Natural killer cell treated with Interleukin-12 subunit alpha and Interleukin-12 subunit beta and Interleukin-15 and Interleukin-18, amount 100 ng/mL, for 72 hours (primary cell): ENCODE data around the gene CLUH. TPM values are rescaled to one million over a fixed set of nuclear protein-coding genes. Genes with fewer than 3 reads are reported as not detected.

Experiments used
- ATAC-seq, 2 donors: fragments of 150-1000 bp; cut with Tn5 transposase in 1 of 2; sonication (Bioruptor Pico), chemical (Tn5 transposase) in 1 of 2; 2 replicates each; pipeline ENCODE4 v1.10.0; 2021
- DNase-seq: peaks from one replicate; pipeline ENCODE4 v3.0.0; 2022; ENCODE audit warnings: low spot score
- H3K27ac Mint-ChIP-seq, 2 donors: 1 replicate in 1 of 2; 2 replicates in 1 of 2; pipeline ENCODE4 v1.8.0; 2022; ENCODE audit warnings: mixed read lengths in 2 of 2, mild to moderate bottlenecking in 1 of 2, moderate library complexity in 1 of 2
- H3K27me3 Mint-ChIP-seq, 2 donors: 1 replicate in 1 of 2; 2 replicates in 1 of 2; pipeline ENCODE4 v1.8.0; 2022; ENCODE audit warnings: mixed read lengths in 2 of 2
- H3K36me3 Mint-ChIP-seq: one replicate; pipeline ENCODE4 v1.8.0; 2022; ENCODE audit warnings: mixed read lengths
- H3K4me1 Mint-ChIP-seq, 2 donors: 1 replicate in 1 of 2; 2 replicates in 1 of 2; pipeline ENCODE4 v1.8.0; 2022; ENCODE audit warnings: low read depth in 2 of 2, mixed read lengths in 2 of 2, mild to moderate bottlenecking in 1 of 2
- H3K4me3 Mint-ChIP-seq: one replicate; pipeline ENCODE4 v1.8.0; 2022; ENCODE audit warnings: mixed read lengths
- H3K9me3 Mint-ChIP-seq: 2 replicates; pipeline ENCODE4 v1.8.0; 2022; ENCODE audit warnings: mixed read lengths
- total RNA-seq, 2 donors: library from RNA; stranded (reverse); gene quantifications; one replicate each; pipeline ENCODE4 v1.2.3, GENCODE V29; 2022

The CLUH gene
- total RNA-seq, 2 donors from 2014 or later = 65.7 to 195 TPM

GRCh38 chr17:2730764-2731353, 19.3 kb upstream of the CLUH start:
- H3K4me1 Mint-ChIP-seq = no peaks in the 10 kb centered on the region
- ATAC-seq = peak in 1 of 2 donors; percentile 17
- no peaks in the 10 kb centered on the region for H3K36me3 Mint-ChIP-seq
- no peak for DNase-seq
- H3K9me3 Mint-ChIP-seq = no peaks in the 10 kb centered on the region
- H3K4me3 Mint-ChIP-seq = no peak overlapping the region
- H3K27me3 Mint-ChIP-seq = peaks cover 1 to 10% of the 10 kb centered on the region in 2 donors
- no peak overlapping the region for H3K27ac Mint-ChIP-seq

GRCh38 chr17:2724784-2725164, 13.2 kb upstream of the CLUH start:
- DNase-seq = no peak
- Mint-ChIP-seq H3K27ac (no peak overlapping the region), H3K36me3 (no peaks in the 10 kb centered on the region), H3K4me1 (peaks cover 0 to 5% of the 10 kb centered on the region in 2 donors), H3K27me3 (peaks cover 10 to 13% of the 10 kb centered on the region in 2 donors), H3K4me3 (no peak overlapping the region), H3K9me3 (no peaks in the 10 kb centered on the region)
- ATAC-seq = peak; percentile 75 to 76

- peaks cover 10 to 13% of the 10 kb centered on the region in 2 donors for H3K27me3 Mint-ChIP-seq
- DNase-seq = no peak
- no peak overlapping the region for H3K27ac Mint-ChIP-seq
- H3K4me3 Mint-ChIP-seq = no peak overlapping the region
- peak; percentile 21 to 65 for ATAC-seq
- H3K9me3 Mint-ChIP-seq = no peaks in the 10 kb centered on the region
- H3K4me1 Mint-ChIP-seq = peaks cover 0 to 5% of the 10 kb centered on the region in 2 donors
- no peaks in the 10 kb centered on the region for H3K36me3 Mint-ChIP-seq
Observed at GRCh38 chr17:2723997-2724783, 12.6 kb upstream of the CLUH start.

GRCh38 chr17:2723505-2723996, 12.0 kb upstream of the CLUH start:
- Mint-ChIP-seq H3K27ac (no peak overlapping the region), H3K4me1 (peaks cover 0 to 5% of the 10 kb centered on the region in 2 donors), H3K36me3 (no peaks in the 10 kb centered on the region), H3K4me3 (no peak overlapping the region), H3K27me3 (peaks cover 10 to 13% of the 10 kb centered on the region in 2 donors), H3K9me3 (no peaks in the 10 kb centered on the region)
- DNase-seq = no peak
- ATAC-seq = no peak

DNA sequence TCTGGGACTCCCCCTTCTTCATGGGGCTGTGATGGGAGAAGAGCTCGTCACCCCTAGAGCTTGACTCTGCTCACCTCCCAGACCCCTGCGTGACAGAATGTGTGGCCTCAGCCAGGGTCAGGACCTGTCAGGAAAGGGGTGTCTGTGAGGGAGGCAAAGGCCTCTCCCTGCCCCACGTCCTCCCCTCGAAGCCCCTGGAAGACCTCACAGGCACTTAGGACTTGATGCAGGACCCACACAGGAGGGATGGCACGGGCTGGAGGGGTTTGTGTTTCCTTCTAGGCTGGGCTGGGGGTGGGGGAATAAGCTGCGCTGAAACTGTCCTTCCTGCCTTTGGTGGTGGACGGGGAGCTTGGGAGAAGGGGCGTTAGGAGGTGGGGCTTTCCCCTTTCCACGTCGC, 11.0 kb upstream of the CLUH start:
- H3K4me3 Mint-ChIP-seq = no peak overlapping the region
- peaks cover 0 to 5% of the 10 kb centered on the region in 2 donors for H3K4me1 Mint-ChIP-seq
- no peak for ATAC-seq
- H3K27ac Mint-ChIP-seq = no peak overlapping the region
- H3K9me3 Mint-ChIP-seq = no peaks in the 10 kb centered on the region
- H3K36me3 Mint-ChIP-seq = no peaks in the 10 kb centered on the region
- peaks cover 10 to 13% of the 10 kb centered on the region in 2 donors for H3K27me3 Mint-ChIP-seq
- DNase-seq = no peak

- H3K27me3 Mint-ChIP-seq = peaks cover 10 to 11% of the 10 kb centered on the region in 2 donors
- no peak overlapping the region for H3K27ac Mint-ChIP-seq
- no peak overlapping the region for H3K4me3 Mint-ChIP-seq
- ATAC-seq (no peak), DNase-seq (no peak)
- peaks cover 0 to 5% of the 10 kb centered on the region in 2 donors for H3K4me1 Mint-ChIP-seq
- no peaks in the 10 kb centered on the region for H3K36me3 Mint-ChIP-seq
- H3K9me3 Mint-ChIP-seq = no peaks in the 10 kb centered on the region
Observed at GRCh38 chr17:2721603-2722002, 10.0 kb upstream of the CLUH start.

DNA sequence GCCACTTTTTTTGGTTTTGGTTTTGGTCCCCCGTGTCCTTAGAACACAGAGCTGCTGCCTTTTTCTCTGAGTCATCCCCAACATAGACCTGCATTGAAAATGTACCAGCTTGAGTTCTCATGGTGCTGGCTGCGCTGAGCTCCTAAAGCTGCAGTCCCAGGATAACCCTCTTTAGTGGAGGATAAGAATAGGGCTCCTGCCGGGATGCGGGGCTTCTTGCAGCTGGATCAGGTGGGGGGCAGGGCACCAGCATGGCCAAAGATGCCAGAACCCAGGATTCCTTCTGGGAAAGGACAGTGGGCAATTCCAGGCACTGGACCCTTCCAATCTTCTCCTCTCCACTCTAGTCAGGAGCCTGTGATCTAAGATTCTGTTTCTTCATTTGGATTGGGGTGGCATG, 8.3 kb upstream of the CLUH start:
- Mint-ChIP-seq H3K27ac (no peak overlapping the region), H3K27me3 (peaks cover 0 to 5% of the 10 kb centered on the region in 2 donors), H3K36me3 (no peaks in the 10 kb centered on the region), H3K4me3 (no peak overlapping the region), H3K9me3 (no peaks in the 10 kb centered on the region), H3K4me1 (no peaks in the 10 kb centered on the region)
- no peak for DNase-seq
- no peak for ATAC-seq

DNA sequence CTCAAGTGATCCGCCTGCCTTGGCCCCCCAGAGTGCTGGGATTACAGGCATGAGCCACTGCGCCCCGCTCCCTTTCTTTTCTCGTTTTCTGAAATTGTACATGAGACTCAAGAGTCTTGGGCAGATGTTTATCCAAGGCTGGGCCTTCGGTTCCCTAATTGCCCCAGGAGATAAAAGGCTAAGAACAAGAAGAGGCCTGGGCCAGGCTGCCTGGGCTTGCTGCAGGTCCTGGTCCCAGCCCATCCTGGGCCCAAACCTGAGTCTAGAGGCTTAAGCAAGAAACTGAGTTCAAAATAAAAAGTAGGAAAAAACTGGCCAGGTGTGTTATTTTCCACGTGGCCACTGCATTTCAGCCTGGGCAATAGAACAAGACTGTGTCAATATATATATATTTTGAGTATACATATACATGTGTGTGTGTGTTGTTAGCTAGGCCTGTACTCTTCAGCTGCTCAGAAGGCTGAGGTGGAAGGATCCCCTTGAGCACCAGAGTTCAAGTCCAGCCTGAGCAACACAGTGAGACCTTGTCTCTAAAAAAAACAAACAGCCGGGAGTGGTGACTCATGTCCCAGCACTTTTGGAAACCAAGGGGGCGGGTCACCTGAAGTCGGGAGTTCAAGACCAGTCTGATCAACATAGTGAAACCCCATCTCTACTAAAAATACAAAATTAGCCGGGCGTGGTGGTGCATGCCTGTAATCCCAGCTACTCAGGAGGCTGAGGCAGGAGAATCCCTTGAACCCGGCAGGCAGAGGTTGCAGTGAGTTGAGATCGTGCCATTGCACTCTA, 6.8 kb upstream of the CLUH start:
- DNase-seq (no peak), ATAC-seq (no peak)
- no peaks in the 10 kb centered on the region for H3K4me1 Mint-ChIP-seq
- H3K36me3 Mint-ChIP-seq = no peaks in the 10 kb centered on the region
- H3K4me3 Mint-ChIP-seq = no peak overlapping the region
- peaks cover 0 to 5% of the 10 kb centered on the region in 2 donors for H3K27me3 Mint-ChIP-seq
- H3K9me3 Mint-ChIP-seq = no peaks in the 10 kb centered on the region
- H3K27ac Mint-ChIP-seq = no peak overlapping the region

- no peak for ATAC-seq
- peaks cover 0 to 1% of the 10 kb centered on the region in 2 donors for H3K27me3 Mint-ChIP-seq
- no peak overlapping the region for H3K4me3 Mint-ChIP-seq
- no peak for DNase-seq
- H3K27ac Mint-ChIP-seq = no peak overlapping the region
- H3K36me3 Mint-ChIP-seq = no peaks in the 10 kb centered on the region
- peaks cover 8 to 9% of the 10 kb centered on the region in 2 donors for H3K4me1 Mint-ChIP-seq
- no peaks in the 10 kb centered on the region for H3K9me3 Mint-ChIP-seq
Observed at GRCh38 chr17:2716649-2717048, 5.1 kb upstream of the CLUH start.

DNA sequence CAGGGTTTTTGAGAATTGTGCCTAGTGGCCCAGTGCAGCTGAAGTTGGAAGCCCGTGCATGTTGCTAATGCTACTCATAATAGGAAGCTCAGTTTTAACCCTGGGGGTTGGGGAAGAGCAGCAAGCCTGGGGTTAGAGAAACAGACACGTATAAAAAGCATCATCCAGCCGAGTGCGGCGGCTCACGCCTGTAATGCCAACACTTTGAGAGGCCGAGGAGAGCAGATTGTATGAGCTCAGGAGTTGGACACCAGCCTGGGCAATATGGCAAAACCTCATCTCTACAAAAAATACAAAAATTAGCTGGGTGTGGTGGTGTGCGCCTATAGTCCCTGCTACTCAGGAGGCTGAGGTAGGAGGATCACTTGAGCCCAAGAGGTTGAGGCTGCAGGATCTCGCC, 2.3 kb upstream of the CLUH start:
- no peaks in the 10 kb centered on the region for H3K36me3 Mint-ChIP-seq
- ATAC-seq (no peak), DNase-seq (no peak)
- H3K4me3 Mint-ChIP-seq = peak overlapping the region; percentile 19
- H3K9me3 Mint-ChIP-seq = no peaks in the 10 kb centered on the region
- peaks cover 21 to 27% of the 10 kb centered on the region in 2 donors for H3K4me1 Mint-ChIP-seq
- no peak overlapping the region for H3K27ac Mint-ChIP-seq
- no peaks in the 10 kb centered on the region for H3K27me3 Mint-ChIP-seq

- H3K27ac Mint-ChIP-seq = peak overlapping the region; percentile 82
- no peak for ATAC-seq
Observed at GRCh38 chr17:2712300-2713043, 908 bp upstream of the CLUH start.

GRCh38 chr17:2710803-2711607, 559 bp downstream of the CLUH start:
- H3K9me3 Mint-ChIP-seq = no peaks in the 10 kb centered on the region
- H3K36me3 Mint-ChIP-seq = no peaks in the 10 kb centered on the region
- DNase-seq (no peak), ATAC-seq (peak in 1 of 2 donors; percentile 32)
- H3K4me1 Mint-ChIP-seq = peaks cover 25 to 30% of the 10 kb centered on the region in 2 donors
- peak overlapping the region; percentile 50 to 74 for H3K27ac Mint-ChIP-seq
- no peaks in the 10 kb centered on the region for H3K27me3 Mint-ChIP-seq
- peak overlapping the region; percentile 91 for H3K4me3 Mint-ChIP-seq

More at GRCh38 chr17:2712300-2713043, 908 bp upstream of the CLUH start:
- no peaks in the 10 kb centered on the region for H3K9me3 Mint-ChIP-seq
- peak overlapping the region; percentile 87 for H3K4me3 Mint-ChIP-seq
- no peaks in the 10 kb centered on the region for H3K27me3 Mint-ChIP-seq
- H3K36me3 Mint-ChIP-seq = no peaks in the 10 kb centered on the region
- DNase-seq = no peak
- peaks cover 25 to 30% of the 10 kb centered on the region in 2 donors for H3K4me1 Mint-ChIP-seq
